ENCODE measurements around the gene SST. TPM values are rescaled to one million over a fixed set of nuclear protein-coding genes. Genes with fewer than 3 reads are reported as not detected.

The SST gene
- total and polyA plus RNA-seq, 2 of the 13 experiments (the other 11 are each of a cell fraction or from before 2014, with no cell fraction given): not detected

DNA sequence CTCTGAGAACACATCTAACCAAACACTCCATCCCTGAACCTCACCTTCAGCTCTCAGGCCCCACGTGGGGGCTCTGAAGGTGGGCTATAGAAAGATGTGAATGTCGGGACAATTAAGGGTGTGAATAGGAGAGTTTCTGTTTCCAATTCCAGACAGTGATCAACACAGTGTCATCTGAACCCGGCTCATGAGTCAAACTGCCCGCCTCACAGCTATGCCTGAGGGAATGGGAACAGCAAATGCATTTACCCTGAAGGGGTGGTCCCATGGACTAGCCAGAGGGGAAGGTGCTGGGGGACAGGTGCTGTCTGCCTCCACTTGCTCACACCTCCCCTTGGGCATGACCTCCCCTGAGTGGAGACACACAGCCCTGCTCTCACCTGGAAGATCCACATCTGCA is 25.8 kb upstream of the SST start:
- intact Hi-C loops (cut with micrococcal nuclease; ENCODE audit: unreplicated experiment) (no loop called here), in situ Hi-C loops (cut with HindIII; ENCODE audit: extremely low pct_ligation_motif_present, low pct_unique_long_range_greater_than_20kb) (no loop called here)
- no peak for TF ChIP-seq ZNF782 (CRISPR knock-in tag; IDR thresholded peaks at IDR 0.05; ENCODE audit: borderline replicate concordance)
- no peak for TF ChIP-seq ZBTB3 (CRISPR knock-in tag; IDR thresholded peaks at IDR 0.05; ENCODE audit: borderline replicate concordance, low read depth)
- no peak for TF ChIP-seq IKZF1 (IDR thresholded peaks at IDR 0.05)
- TF ChIP-seq MTA3 (CRISPR knock-in tag; IDR thresholded peaks at IDR 0.05): no peak
- TF ChIP-seq, protein P1, sequence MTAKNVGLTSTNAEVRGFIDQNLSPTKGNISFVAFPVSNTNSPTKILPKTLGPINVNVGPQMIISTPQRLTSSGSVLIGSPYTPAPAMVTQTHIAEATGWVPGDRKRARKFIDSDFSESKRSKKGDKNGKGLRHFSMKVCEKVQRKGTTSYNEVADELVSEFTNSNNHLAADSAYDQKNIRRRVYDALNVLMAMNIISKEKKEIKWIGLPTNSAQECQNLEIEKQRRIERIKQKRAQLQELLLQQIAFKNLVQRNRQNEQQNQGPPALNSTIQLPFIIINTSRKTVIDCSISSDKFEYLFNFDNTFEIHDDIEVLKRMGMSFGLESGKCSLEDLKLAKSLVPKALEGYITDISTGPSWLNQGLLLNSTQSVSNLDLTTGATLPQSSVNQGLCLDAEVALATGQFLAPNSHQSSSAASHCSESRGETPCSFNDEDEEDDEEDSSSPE (CRISPR knock-in tag; IDR thresholded peaks at IDR 0.05): no peak
- TF ChIP-seq ATF7 (IDR thresholded peaks at IDR 0.05): no peak
- no peak for TF ChIP-seq ATF7 (CRISPR knock-in tag; IDR thresholded peaks at IDR 0.05)
- no peak for TF ChIP-seq SMARCE1 (IDR thresholded peaks at IDR 0.05; ENCODE audit: borderline replicate concordance)
- TF ChIP-seq ZNF660 (CRISPR knock-in tag; IDR thresholded peaks at IDR 0.05; ENCODE audit: borderline replicate concordance, low read depth): no peak
- TF ChIP-seq, protein P2, sequence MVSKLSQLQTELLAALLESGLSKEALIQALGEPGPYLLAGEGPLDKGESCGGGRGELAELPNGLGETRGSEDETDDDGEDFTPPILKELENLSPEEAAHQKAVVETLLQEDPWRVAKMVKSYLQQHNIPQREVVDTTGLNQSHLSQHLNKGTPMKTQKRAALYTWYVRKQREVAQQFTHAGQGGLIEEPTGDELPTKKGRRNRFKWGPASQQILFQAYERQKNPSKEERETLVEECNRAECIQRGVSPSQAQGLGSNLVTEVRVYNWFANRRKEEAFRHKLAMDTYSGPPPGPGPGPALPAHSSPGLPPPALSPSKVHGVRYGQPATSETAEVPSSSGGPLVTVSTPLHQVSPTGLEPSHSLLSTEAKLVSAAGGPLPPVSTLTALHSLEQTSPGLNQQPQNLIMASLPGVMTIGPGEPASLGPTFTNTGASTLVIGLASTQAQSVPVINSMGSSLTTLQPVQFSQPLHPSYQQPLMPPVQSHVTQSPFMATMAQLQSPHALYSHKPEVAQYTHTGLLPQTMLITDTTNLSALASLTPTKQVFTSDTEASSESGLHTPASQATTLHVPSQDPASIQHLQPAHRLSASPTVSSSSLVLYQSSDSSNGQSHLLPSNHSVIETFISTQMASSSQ (IDR thresholded peaks at IDR 0.05; ENCODE audit: low read depth): no peak
- TF ChIP-seq, protein P2 (CRISPR knock-in tag; IDR thresholded peaks at IDR 0.05; ENCODE audit: borderline replicate concordance): no peak
- TF ChIP-seq, protein P3, sequence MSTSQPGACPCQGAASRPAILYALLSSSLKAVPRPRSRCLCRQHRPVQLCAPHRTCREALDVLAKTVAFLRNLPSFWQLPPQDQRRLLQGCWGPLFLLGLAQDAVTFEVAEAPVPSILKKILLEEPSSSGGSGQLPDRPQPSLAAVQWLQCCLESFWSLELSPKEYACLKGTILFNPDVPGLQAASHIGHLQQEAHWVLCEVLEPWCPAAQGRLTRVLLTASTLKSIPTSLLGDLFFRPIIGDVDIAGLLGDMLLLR (CRISPR knock-in tag; IDR thresholded peaks at IDR 0.05): no peak
- TF ChIP-seq TBX2 (CRISPR knock-in tag; IDR thresholded peaks at IDR 0.05; ENCODE audit: borderline replicate concordance): no peak
- TF ChIP-seq HMG20A (CRISPR knock-in tag; IDR thresholded peaks at IDR 0.05; ENCODE audit: borderline replicate concordance): no peak
- no peak for TF ChIP-seq TBX3 (IDR thresholded peaks at IDR 0.05; ENCODE audit: borderline replicate concordance)
- Histone ChIP-seq H3K27me3 (ENCODE audit: control insufficient read depth in 1 of 2, insufficient read depth in 2 of 2, low read length in 2 of 2) (peaks cover 0 to 11% of the 10 kb centered on the region in 2 experiments; a peak in 2 of 5 replicates), H3K4me3 (replicated peaks in 1 of 3; ENCODE audit: insufficient read depth in 1 of 3, low read depth in 2 of 3, low read length in 3 of 3) (no peak overlapping the region), H3K4me1 (ENCODE audit: insufficient read depth, low read length) (no peaks in the 10 kb centered on the region), H4K20me1 (ENCODE audit: insufficient read depth, low read length) (no peaks in the 10 kb centered on the region), H3K36me3 (replicated peaks in 1 of 2; ENCODE audit: control insufficient read depth in 1 of 2, insufficient read depth in 2 of 2, low read length in 2 of 2) (no peaks in the 10 kb centered on the region), H3K4me2 (ENCODE audit: low read depth, low read length) (no peak overlapping the region), H3K9ac (ENCODE audit: insufficient read depth, low read depth, low read length) (no peak overlapping the region), H3K27ac (ENCODE audit: extremely low read length, insufficient read depth, low read length) (no peak overlapping the region), H2AFZ (ENCODE audit: low read length) (no peak overlapping the region), H3K9me3 (ENCODE audit: low read length) (no peaks in the 10 kb centered on the region), H3K79me2 (ENCODE audit: insufficient read depth, low read length) (no peaks in the 10 kb centered on the region)
- no TSS peak for BruUV-seq (replicated peaks)
- DNase-seq (ENCODE audit: low spot score): no peak
- WGBS (ENCODE audit: low lambda C conversion rate): 10% methylated on average over 4 of the region's 4 CpGs
- ChIA-PET POLR2A (no interaction called here), CTCF (ENCODE audit: low intra/inter-chr PET ratio, low total read pairs) (no interaction called here)
- FAIRE-seq: no peak
- no peak for ATAC-seq

Data from HepG2 (cell line).